ENCODE results near the gene MCTP2.

- TF ChIP-seq CTCF (IDR thresholded peaks at IDR 0.05) (no peak), POLR2A (IDR thresholded peaks at IDR 0.05) (no peak), EP300 (IDR thresholded peaks at IDR 0.05) (no peak), POLR2AphosphoS5 (IDR thresholded peaks at IDR 0.05) (no peak)
These were observed 293.2 kb downstream of the MCTP2 start for GRCh38 chr15:94524565-94524964.
